ENCODE results near the gene RGL4.
"Not testable (repeated sequence)": the region's sequence is repeated elsewhere in the genome, so short reads cannot be mapped to it uniquely, and the experiment has no call there.

Gene RGL4

GRCh38 chr22:23700706-23701105 lies 9.9 kb downstream of the RGL4 start:
- no peak for DNase-seq

- no peak for DNase-seq
Observed at GRCh38 chr22:23704062-23704461, 13.2 kb downstream of the RGL4 start.

- no peak for DNase-seq
Observed at GRCh38 chr22:23704829-23705228, 14.0 kb downstream of the RGL4 start.

GRCh38 chr22:23705358-23705757 lies 14.5 kb downstream of the RGL4 start:
- peak; percentile 17 for DNase-seq

- no peak for DNase-seq
Observed at GRCh38 chr22:23708270-23708669, 17.5 kb downstream of the RGL4 start.

- no peak for DNase-seq
Observed at GRCh38 chr22:23709107-23709506, 18.3 kb downstream of the RGL4 start.

GRCh38 chr22:23712256-23712655 lies 21.4 kb downstream of the RGL4 start:
- no peak for DNase-seq

- DNase-seq = no peak
Observed at GRCh38 chr22:23713696-23714595, 23.1 kb downstream of the RGL4 start.

GRCh38 chr22:23714596-23715578 lies 24.1 kb downstream of the RGL4 start:
- no peak for DNase-seq

GRCh38 chr22:23715806-23716375 lies 25.1 kb downstream of the RGL4 start:
- DNase-seq = no peak

- DNase-seq = peak; percentile 88
Observed at GRCh38 chr22:23716811-23717801, 26.3 kb downstream of the RGL4 start.

GRCh38 chr22:23718371-23719165 lies 27.8 kb downstream of the RGL4 start:
- no peak for DNase-seq

GRCh38 chr22:23720855-23721254 lies 30.0 kb downstream of the RGL4 start:
- no peak for DNase-seq

- no peak for DNase-seq
Observed at GRCh38 chr22:23722160-23722559, 31.3 kb downstream of the RGL4 start.

- no peak for DNase-seq
Observed at GRCh38 chr22:23722724-23723123, 31.9 kb downstream of the RGL4 start.

GRCh38 chr22:23728108-23728507 lies 37.3 kb downstream of the RGL4 start:
- DNase-seq = not testable (repeated sequence)

GRCh38 chr22:23737696-23738095 lies 46.9 kb downstream of the RGL4 start:
- no peak for DNase-seq

- DNase-seq = no peak
Observed at GRCh38 chr22:23742505-23743264, 51.9 kb downstream of the RGL4 start.

- no peak for DNase-seq
Observed at GRCh38 chr22:23743303-23743705, 52.5 kb downstream of the RGL4 start.

- no peak for DNase-seq
Observed at GRCh38 chr22:23744001-23744400, 53.2 kb downstream of the RGL4 start.
